Stimulated activated CD4-positive, alpha-beta T cell treated with anti-CD3 and anti-CD28 coated beads, Interleukin-4, amount 100 ng/mL, for 4 hours (primary cell): ENCODE measurements around the gene TP53BP1.
"Not testable (repeated sequence)": the region's sequence is repeated elsewhere in the genome, so short reads cannot be mapped to it uniquely, and the experiment has no call there.

ENCODE experiments used
- DNase-seq, 2 experiments: peaks; one replicate each; pipeline ENCODE4 v3.0.0-alpha.2; 2020

Gene TP53BP1

DNA sequence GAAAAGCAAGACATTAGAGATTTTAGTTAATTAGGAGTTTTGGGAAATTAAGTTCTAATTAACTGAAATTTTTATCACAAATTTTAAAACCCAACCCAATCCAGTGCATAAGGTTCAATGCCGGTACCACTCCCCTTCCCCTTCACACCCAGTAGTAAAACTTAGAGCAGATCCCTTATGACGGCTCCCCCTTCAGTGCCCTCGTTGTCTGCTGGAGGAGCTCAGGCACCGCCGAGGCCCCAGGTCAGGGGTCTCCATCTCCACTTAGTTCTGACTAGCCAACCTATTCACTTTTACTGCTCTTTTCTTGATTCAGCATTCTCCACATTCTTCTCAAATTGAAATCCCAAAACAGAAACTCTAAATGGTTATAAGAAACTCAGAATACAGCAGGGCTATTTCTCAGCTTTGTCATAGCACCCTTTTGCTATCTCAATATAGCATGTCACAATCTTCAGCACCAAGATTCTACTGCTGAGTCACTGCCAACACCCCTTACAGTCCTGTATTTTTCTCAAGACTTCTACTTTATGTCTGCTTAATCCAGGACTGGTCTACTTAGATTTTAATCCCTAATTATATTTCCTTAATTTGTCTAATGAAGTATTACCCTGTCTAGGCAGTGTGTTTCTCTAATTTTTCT, 82.3 kb downstream of the TP53BP1 start:
- DNase-seq = no peak

DNA sequence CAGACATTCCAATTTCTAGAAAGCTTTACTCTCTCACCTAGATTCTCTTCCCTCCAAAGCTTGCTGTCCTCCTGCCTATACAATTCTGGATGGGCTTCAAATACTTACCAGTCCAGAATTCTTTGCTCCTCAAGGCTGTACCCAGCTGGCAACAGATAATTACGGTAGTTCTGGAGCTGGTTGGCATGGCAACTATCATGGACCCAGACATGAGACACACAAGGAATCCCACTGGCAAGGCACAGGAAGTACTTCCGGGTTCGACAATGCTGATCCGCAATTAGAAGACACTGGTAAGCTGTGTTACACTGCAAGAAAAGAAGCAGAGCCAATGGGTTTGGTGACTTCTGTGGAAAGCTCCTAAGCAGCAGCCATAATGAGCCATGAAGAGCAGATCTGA, 84.2 kb downstream of the TP53BP1 start:
- no peak for DNase-seq

DNA sequence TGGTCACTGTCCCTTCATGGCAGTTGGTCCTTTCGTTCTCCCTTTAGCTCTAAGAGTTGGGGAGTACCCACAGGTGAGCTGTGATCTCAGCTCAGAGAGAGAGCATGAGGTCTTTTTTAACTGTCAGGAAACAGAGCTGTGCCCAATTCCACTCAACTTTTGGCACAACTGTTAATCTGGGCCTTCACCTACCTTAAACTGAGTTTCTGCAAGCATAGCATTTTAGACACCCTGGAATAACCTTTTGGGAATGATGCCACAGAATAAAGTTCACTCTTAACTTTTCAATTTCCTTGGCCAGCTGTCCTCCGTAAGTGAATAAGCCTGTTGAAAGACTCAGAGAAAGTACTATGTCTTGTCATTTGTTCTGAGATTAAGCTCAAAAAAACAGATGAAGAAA, 86.1 kb downstream of the TP53BP1 start:
- DNase-seq = no peak

DNA sequence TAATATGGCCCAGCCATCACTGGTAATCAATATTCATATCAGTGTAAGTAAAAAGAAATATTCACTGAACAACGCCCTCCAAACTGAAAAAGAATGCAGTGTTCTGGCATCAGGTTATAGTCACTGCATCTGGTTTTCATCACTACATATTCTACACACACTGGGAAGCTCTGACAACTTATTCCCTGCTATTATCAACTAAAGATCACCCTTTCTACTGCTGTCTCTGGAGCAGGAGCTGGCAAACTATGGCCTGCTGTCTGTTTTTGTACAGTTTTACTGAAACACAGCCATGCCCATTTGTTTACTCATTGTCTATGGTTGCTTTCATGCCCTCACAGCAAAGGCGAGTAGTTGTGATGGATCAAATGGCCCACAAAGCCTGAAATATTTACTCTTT, 86.8 kb downstream of the TP53BP1 start:
- no peak for DNase-seq

DNA sequence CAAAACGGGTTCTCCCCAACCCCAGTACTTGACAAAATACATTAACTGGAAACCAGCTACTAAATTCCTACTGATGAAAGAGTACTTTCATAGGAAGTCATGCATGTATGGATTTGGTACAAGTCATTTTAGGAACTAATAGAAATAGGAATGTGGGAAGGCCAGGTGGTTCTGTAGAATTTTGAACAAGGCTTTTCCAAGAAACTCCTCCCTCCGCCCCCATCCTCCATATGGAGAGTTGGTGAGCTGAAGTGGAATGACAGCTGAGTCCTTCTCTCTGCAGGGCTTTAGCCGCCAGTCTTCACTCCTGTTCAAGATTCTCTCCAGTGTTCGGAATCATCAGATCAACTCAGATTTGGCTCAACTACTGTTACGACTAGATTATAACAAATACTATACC, 88.8 kb downstream of the TP53BP1 start:
- no peak for DNase-seq

DNA sequence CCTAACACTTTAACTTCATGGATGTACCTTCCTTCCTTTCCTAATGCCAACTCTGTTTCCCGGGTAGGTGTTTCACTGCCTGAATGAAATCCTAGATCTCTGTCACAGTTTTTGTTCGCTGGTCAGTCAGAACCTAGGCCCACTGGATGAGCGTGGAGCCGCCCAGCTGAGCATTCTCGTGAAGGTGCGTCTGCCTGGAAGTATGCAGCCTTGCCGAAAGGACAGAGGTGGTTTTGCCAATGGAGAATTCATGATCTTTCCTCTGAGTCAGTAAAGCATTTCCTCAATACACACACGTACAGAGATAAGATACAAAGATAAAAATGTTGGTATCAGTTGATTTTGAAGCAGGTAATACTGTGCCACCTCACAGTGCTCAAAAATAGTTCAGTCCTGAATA, 89.3 kb downstream of the TP53BP1 start:
- no peak for DNase-seq

DNA sequence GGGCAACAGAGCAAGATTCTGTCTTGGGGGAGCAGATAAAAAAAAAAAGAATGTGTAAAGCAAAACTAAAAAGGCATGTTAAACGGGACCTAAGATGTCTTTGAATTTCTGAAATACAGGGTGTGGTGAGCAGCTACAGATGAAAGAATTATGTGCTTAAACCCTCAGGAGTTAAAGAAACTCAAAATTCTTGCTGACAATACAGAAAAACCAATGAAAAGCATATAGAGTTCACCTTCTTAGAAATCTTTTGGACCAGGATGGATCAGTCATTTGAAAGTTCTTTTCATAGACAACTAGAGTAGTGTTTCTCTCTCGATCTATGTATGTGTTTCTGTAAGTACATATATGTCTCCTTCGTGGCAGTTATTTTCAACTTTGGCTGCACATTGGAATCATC, 90.7 kb downstream of the TP53BP1 start:
- no peak for DNase-seq

DNA sequence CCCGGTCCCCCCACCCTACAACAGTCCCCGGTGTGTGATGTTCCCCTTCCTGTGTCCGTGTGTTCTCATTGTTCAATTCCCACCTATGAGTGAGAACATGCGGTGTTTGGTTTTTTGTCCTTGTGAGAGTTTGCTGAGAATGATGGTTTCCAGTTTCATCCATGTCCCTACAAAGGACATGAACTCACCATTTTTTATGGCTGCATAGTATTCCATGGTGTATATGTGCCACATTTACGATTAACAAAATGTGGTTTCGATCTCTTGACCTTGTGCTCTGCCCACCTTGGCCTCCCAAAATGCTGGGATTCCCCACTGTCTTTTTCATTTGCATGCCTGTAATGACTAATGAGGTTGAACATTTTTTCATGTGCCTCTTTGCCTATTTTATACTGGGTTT, 99.4 kb downstream of the TP53BP1 start:
- not testable (repeated sequence) for DNase-seq

DNA sequence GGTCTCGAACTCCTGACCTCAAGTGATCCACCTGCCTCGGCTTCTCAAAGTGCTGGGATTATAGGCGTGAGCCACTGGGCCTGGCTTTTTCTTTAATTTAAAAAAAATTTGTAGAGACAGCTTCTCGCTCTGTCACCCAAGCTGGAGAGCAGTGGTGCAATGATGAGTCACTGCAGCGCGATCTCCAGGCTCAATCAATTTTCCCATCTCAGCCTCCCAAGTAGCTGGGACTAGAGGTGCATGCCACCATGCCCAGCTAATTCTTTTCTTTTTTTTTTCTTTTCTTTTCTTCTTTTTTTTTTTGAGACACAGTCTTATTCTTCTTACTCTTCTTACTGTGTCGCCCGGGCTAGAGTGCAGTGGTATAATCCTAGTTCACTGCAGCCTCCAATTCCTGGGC, 102.2 kb downstream of the TP53BP1 start:
- no peak for DNase-seq

DNA sequence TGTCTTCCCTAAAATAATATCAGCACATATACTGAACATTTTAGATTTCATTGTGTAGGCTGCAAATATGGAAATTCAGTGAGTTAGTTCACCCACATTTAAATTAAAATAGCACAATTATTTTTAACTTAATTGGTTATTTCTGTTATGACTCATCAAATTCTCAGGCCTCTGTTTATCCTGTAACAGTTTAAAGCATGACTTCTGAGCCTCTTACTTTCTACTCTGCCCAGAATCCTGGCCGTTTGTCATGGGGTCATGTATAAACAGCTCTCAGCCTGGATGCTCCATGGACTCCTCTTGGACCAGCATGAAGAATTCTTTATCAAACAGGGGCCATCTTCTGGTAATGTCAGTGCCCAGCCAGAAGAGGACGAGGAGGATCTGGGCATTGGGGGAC, 109.9 kb downstream of the TP53BP1 start:
- DNase-seq = no peak

DNA sequence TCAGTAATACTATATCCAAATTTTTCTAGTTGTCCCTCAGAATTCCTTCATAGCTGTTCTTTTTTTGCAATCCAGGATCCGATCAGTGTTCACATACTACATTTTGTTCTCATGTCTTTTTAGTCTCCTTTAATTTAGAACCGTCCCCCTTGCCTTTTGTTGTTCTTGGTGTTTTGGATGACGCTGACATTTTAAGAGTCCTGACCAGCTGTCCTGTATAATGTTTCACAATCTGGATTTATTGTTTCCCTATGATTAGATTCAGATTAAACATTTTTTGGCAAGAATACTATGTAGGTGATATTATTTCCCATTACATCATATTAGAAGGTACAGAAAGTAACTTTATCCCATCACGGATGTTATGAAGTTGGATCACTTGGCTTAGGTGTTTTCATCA, 110.6 kb downstream of the TP53BP1 start:
- DNase-seq = no peak

DNA sequence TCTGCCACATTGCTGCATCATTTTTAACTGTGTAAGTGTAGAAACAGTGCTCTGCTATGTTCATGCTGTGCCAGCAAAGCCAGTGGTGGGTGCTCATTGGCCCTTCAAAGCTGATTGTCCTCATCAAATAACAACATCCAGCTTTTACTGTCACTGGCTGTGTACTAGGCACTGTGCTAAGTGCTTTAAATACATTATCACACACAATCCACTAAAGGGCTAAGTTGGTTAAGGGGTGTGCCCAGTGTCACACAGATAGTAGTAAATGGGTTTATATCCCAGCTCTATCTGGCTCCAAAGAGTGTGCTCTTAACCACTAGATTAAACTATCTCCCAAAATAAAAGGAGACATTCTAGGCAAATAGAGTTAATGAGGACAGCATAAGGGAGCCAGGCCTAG, 114.4 kb downstream of the TP53BP1 start:
- no peak for DNase-seq

DNA sequence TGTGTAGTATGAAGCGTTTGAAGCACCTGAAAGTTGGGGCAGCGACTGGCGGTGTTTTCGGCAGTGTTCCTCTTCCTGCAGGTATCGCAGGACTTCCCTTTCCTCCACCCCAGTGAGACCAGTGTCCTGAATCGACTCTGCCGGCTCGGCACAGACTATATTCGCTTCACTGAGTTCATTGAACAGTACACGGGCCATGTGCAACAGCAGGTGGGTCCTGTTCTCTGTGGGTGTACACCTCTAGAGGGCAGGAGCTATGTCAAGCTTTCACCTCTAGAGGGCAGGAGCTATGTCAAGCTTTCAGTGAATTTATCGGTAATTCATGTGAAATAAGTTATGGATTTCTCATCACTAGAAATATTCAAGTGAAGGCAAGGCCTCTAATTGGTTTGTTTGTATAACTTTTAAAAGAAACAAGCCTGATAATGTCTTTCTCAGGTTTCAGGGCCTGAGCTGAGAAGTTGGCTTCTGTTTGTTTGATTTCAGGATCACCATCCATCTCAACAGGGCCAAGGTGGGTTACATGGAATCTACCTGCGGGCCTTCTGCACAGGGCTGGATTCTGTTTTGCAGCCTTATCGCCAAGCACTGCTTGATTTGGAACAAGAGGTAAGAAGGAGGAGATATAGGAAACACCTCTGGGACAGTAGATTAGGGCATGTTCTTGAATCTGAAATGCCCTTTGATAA, 116.8 kb downstream of the TP53BP1 start:
- peak; percentile 9 to 29 for DNase-seq

DNA sequence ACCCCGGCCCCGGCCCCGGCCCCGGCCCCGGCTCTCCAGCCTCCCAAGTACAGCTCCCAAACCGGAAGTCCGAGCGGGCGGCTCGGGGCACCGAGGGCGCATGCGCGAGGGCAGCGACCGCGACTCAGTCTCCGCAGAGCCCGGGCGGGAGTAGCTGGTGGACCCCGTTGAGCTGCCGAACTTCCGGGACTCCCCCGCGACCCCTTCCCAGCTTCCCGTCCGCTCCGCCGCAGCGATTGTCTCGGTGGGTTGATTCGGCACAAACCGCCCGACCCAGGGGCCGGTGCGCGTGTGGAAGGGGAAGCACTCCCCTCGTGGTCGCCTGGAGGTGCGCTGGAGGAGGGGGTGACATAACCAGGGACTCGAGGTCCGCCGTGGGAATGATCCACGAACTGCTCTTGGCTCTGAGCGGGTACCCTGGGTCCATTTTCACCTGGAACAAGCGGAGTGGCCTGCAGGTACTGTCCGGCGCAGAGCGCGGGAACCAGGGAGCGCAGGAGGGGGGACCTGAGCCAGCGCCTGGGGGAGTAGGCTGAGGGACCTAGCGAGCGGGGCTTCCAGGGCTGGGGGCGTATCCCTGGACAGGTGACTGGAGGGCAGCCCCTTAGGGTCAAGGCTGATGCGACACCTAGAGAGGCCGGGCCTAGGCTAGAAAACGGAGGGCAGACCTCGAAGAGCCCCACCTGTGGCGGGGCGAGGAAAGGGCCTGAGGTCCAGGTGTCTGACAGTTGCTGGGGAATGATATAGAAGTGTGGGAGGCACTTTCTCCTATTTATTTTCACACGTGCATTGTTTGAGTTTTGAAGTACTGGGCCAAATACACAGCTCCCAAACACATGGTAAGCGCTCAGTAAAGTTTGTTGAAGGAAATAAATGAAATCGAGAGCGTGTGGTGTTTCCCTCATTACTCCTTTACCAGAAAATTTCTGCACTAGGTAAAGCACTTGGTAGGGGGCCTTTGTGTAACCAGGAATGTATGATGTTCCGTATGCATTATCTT, 121.7 kb downstream of the TP53BP1 start, which contains the start of the genes TUBGCP4 and ZSCAN29:
TSS of gene TUBGCP4 (plus strand) at position 127 of the 1,000 bp plus-strand sequence. CDS start at position 381, 254 bp downstream.
TSS of gene ZSCAN29 (minus strand) at position 69 of the 1,000 bp plus-strand sequence. CDS start 1,130 bp downstream, outside the sequence.
- DNase-seq = peak; percentile 75 to 76

DNA sequence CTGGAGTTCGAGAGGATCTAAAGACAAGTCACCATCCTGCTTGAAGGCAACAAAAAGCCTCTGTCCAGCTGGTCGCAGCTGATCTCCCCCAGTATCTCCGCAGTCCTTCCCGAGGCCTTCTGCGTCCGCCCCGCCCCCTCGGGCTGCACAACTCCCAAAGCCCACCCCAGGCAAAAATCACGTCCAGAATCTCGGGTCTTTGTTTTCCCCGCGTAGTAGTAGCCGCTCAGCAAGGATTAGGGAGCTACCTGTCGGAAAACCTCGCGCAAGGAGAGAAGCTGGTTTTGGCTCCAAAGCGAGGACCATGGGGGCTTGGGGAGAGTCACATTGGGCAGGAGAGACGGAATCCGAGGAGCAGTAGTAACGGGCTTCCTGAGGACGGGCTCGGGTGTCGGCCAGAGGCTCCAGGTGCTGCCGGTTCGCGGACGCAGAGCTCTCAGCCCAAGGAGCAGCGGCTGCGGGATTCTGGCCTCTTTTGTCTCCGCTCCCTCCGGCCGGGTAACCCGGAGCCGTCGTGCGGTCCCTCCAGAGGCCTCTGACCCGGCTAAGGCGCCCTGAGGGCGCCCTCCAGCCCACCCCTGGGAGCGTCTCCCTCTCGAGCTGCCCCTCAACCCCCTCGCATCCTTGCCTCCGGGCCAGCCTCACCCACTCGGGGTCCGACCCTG, 122.5 kb downstream of the TP53BP1 start:
- no peak for DNase-seq

DNA sequence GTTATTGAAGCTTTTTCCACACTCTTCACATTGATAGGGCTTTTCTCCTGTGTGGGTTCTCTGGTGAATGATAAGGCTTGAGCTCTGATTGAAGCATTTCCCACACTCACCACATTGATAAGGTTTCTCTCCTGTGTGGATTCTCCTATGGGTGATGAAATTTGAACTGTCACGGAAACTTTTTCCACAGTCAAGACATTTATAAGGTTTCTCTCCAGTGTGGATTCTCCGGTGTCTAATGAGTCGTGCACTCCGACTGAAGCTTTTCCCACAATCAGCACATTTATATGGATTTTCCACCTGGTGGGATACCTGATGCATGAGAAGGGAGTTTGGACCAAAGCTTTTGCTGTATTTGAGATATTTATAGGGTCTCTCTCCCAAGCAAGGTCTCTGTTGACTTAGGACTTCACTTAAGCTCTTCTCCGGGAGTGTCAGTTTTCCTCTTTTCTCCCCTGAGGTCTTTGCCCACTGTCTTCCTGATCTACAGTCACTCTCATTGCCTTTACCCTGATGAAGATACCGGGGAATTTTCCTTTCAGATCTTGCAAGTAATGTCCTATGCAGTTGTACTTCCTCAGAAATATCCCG, 131.5 kb downstream of the TP53BP1 start:
- DNase-seq = no peak

DNA sequence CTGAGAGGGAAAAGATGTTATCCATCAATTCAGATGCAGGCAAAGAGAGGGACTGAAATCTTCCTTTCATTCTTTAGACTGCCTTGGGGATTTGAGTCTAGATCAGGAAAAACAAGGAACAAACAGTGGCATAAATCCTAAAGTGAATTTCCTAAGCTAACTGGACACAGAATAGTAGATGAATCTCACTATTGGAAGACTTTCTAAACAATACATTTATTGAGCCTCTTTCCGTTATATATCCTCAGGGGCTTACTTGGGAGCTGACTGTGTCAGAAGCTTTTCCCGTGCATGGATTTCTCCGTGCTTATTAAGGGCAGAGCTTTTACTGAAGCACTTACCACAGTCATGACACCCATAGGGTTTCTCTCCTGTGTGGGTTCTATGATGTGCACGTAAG, 132.1 kb downstream of the TP53BP1 start:
- no peak for DNase-seq
